Neuron (in vitro differentiated cells): ENCODE data around the gene PPP2R2C.

Experiments used
- H2AFZ ChIP-seq: one replicate; pipeline ENCODE4 v1.6.1; 2013; ENCODE audit warnings: low read depth, mild to moderate bottlenecking, inconsistent platforms, low read length, moderate library complexity
- H3K27me3 ChIP-seq: one replicate; pipeline ENCODE4 v1.6.1; 2013; ENCODE audit warnings: low read length; ENCODE audit not compliant: insufficient read depth
- H3K36me3 ChIP-seq: one replicate; pipeline ENCODE4 v1.6.1; 2013; ENCODE audit warnings: low read length; ENCODE audit not compliant: insufficient read depth
- H3K4me1 ChIP-seq: one replicate; pipeline ENCODE4 v1.6.1; 2013; ENCODE audit warnings: low read length; ENCODE audit not compliant: insufficient read depth
- H3K4me3 ChIP-seq: 2 replicates; pipeline ENCODE4 v1.5.1; 2013; ENCODE audit warnings: mild to moderate bottlenecking, low read length, moderate library complexity
- H3K9me3 ChIP-seq: one replicate; pipeline ENCODE4 v1.6.1; 2013; ENCODE audit warnings: low read length

PPP2R2C gene

DNA sequence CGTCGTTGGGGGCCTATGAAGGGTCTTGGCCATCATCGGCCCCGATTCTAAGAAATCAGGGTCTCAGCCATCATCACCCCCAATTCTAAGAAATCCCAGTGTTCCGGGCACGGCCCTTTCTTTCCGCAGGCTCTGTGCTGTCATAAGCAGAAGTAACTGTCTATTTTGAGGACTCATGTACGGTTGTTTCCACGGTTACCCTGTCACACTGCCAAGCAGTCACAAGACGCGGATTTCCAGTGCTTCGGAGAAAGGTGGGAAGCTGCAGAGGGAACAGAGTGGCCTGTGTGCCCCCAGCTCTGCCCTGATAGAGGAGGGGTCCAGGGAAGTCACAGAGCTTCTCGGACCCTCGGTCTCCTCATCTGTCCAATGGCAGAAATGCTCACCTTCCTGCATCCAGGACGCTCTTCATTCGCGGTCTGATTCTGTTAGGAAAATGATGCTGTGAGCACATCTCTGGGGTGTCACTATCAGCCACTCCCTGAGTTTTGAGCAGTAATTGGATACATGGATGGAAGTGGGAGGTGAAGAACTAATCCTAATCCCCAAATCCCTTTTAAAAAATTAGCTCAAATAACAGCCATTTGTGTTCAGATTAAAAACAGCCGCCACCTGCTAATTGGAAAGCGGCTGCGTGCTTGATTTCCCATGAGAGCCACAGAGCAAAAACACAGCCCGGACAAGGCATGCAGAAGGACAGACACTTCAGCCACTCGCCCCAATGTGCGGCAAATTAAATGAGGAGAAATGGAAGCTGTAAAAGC lies 129.7 kb downstream of the PPP2R2C start:
- no peaks in the 10 kb centered on the region for H3K9me3 ChIP-seq
- no peak overlapping the region for H3K4me3 ChIP-seq
- peaks cover 34% of the 10 kb centered on the region for H3K27me3 ChIP-seq
- H2AFZ ChIP-seq = no peak overlapping the region
- no peaks in the 10 kb centered on the region for H3K36me3 ChIP-seq
- H3K4me1 ChIP-seq = no peaks in the 10 kb centered on the region

DNA sequence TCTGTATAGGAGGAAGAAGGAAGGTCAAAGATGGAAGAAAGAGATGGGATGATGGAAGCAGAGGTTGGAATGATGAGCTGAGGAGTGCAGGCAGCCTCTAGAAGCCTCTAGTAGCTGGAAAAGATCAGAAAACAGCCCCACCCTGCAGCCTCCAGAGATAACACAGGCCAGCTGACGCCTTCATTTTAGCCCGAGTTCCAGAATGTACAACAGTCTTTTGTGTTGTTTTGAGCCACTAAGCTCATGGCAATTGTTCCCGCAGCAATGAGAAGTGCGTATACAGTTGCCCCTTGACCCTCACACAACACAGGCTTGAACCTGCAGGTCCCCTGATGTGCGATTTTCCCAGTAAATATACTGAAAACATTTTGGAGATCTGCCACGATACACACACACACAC lies 130.7 kb downstream of the PPP2R2C start:
- Histone ChIP-seq H3K9me3 (no peaks in the 10 kb centered on the region), H3K4me1 (no peaks in the 10 kb centered on the region), H3K27me3 (peaks cover 36% of the 10 kb centered on the region), H2AFZ (no peak overlapping the region), H3K36me3 (no peaks in the 10 kb centered on the region), H3K4me3 (no peak overlapping the region)

DNA sequence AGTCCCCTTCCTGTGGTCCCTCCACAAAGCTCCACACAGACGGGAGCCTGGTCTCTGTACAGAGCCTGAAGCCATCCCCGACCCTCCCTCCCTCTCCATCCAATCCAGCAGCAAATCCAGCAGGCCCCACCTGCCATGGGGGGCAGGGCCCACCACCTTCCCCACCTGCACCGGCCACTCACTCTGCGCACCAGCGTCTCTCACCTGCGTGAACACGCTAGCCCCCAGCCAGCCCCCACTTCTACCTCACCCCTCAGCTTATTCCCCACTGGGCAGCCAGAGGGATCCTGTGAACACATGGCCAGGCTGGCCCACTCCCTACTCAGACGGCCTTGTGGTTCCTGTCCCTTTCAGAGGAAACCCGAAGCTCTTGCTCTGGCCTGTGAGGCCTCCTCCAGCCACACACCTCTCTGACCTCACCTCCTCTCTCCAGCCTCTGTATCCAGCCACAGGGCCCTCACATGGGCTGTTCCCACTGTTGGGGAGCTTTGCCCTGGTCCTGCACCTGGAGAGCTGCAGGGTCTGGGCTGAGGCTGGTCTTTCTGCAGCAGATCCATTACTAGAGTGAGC lies 131.9 kb downstream of the PPP2R2C start:
- Histone ChIP-seq H3K9me3 (no peaks in the 10 kb centered on the region), H3K36me3 (no peaks in the 10 kb centered on the region), H3K4me3 (no peak overlapping the region), H3K27me3 (peaks cover 31% of the 10 kb centered on the region), H2AFZ (no peak overlapping the region), H3K4me1 (no peaks in the 10 kb centered on the region)

DNA sequence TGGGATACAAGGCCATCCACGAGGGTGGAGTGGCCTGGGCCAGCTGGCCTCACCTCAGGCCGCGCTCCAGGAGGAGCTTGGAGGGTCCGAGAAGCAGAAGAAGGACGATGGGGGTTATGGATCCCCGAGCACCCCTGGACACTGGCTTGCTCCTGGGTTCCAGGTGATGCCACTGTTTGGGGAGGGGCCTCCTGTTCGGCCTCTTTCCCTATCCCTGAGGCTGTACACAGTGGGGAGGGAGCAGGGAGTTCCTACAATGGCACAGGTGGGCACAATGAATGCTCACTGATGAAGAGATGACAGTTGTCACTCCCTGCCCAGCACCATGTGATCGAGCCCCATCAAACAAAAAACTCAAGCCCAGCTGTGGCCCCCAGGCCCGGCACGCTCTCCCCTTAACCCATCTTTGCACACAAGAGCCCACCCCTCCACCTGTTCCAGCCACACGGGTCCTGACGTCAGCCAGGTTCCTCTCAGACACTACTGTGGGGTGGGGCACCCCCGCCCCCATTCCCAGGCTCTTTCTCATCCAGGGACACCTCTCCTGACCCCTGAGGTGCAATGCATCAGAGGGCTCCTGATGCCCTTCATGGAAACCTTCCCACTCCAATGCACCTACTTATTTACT lies 132.5 kb downstream of the PPP2R2C start:
- no peaks in the 10 kb centered on the region for H3K36me3 ChIP-seq
- H3K27me3 ChIP-seq = peaks cover 28% of the 10 kb centered on the region
- no peak overlapping the region for H3K4me3 ChIP-seq
- no peak overlapping the region for H2AFZ ChIP-seq
- no peaks in the 10 kb centered on the region for H3K9me3 ChIP-seq
- no peaks in the 10 kb centered on the region for H3K4me1 ChIP-seq

DNA sequence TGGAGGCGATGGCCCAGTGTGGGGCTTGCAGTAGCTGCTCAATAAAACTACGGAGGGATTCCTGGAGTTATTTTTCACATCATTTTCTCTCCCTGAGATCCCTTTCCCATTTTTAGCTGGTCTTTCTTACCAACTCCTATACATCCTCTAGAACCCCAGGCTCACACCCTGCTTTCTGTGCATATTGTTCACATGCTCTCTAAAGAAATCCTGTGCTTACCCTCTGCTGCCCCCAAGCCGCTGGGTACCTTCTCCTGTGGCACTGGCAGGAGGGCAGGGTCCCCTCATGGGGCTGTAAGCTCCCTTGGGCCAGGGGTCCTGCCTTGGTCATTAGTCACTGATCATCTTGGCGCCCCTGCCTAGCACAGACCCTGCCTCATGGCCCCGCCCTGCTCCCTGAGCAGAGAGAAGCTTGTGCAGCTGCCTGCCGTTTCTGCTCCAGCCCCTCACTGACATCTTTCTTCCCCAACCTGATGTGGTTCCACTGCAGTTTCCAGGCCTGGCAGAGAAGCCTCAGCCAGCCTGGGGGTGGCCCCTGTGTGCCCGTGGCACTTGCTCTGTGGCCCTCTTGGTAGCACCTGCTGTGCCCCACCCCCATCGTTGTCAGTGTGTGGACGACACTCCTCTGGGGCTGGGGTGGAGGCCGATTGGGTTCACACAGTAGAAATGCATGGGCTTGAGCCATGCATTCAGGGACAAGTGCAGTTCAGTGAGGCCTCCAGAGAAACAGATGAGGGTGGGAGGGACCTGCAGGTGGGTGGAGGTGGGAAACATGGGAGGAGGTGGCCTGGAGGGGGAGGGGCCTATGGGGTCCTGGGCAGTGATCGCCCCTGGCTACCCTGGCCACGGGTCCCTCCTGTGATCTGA lies 133.2 kb downstream of the PPP2R2C start:
- H3K27me3 ChIP-seq = peaks cover 27% of the 10 kb centered on the region

DNA sequence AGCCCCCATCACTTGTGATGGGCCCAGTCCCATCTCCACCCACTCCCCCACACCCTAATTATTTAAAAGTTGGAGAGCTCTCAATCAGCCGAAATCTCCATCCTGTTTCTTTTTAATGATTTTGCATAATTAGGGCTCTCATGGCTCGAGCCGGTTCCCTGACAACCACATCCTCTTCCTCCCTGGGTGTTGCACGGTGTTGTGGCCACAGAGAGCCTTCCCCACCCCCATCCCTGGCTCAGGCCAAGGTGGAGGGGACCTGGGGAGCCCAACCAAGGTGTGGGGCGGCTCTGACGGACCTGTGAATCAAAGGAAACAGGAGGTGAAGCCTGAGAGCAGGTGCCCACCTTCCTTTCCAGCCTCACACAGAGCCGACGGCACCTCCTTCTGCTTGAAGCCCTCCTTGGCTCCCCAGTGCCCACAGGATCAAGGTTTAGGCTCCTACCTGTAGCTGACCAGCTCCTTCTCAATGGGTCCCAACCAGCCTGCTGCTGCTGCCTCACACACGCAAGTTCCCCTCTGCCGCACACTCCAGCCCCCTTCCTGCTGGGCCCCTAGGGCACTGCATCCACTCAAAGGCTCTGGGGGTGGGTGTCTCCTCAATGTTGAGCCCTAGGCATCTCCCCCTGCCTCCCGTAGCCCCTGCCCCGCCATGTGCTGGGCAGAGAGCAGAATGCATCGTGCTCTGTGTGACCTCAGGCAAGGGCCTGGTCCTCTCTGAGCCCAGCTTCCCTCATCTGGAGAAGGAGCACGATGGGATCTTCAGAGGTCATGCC lies 134.1 kb downstream of the PPP2R2C start:
- Histone ChIP-seq H3K4me3 (no peak overlapping the region), H3K9me3 (no peaks in the 10 kb centered on the region), H2AFZ (no peak overlapping the region), H3K36me3 (no peaks in the 10 kb centered on the region), H3K27me3 (peaks cover 27% of the 10 kb centered on the region), H3K4me1 (no peaks in the 10 kb centered on the region)

More for the DNA sequence above, 133.2 kb downstream of the PPP2R2C start:
- Histone ChIP-seq H3K4me1 (no peaks in the 10 kb centered on the region), H3K4me3 (no peak overlapping the region), H2AFZ (no peak overlapping the region), H3K9me3 (no peaks in the 10 kb centered on the region), H3K36me3 (no peaks in the 10 kb centered on the region)

DNA sequence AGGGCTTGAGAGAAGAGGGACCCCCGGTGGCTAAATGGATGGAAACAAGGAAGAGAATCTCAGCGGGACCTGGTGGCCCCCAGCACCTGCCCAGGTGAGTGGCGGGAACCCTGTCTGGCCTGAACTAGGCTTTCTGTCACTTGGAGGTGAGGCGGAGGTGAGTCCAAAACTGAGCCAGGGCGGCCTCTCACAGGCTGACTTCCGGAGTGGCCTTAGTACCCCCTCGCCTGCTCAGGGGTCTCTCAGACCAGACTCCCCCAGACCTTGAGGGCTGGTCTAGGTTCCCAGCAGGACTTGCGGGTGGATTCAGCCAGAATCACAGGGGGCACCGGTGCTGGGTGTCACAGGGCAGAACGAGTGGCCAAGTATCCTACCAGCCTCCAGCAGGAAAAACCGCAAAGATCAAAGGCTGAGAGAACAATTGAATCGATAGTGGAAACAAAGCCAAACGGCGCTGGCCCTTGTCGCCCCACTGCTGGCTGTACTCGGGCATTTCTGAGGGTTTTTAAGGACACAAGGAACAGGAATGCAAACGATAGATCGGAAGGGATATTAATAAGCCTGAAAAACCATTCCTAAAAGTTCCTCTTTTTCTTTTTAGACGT lies 135.0 kb downstream of the PPP2R2C start:
- Histone ChIP-seq H3K4me3 (no peak overlapping the region), H3K9me3 (no peaks in the 10 kb centered on the region), H3K36me3 (no peaks in the 10 kb centered on the region), H2AFZ (no peak overlapping the region), H3K27me3 (peaks cover 27% of the 10 kb centered on the region), H3K4me1 (no peaks in the 10 kb centered on the region)

DNA sequence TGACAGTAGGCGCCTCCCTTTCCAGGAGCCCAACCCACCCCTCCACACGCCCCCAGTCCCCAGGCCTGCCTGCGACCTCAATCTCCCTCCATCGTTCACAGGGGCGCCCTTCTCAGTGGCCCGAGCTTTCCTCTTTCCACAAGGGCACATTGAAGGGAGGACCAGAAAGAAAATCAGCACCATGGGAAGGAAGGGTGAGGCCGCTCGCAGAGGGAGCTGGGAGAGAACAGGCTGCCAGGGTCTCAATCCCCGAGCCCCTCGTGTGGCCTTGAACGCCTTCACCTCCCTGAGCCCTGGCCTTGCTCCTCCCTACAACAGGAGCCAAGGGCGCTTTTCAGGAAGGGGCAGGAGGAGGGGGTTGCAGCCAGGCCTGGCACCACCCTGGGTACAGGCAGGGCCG lies 136.2 kb downstream of the PPP2R2C start:
- Histone ChIP-seq H3K9me3 (no peaks in the 10 kb centered on the region), H2AFZ (no peak overlapping the region), H3K36me3 (no peaks in the 10 kb centered on the region), H3K4me3 (no peak overlapping the region), H3K4me1 (no peaks in the 10 kb centered on the region), H3K27me3 (peaks cover 23% of the 10 kb centered on the region)

DNA sequence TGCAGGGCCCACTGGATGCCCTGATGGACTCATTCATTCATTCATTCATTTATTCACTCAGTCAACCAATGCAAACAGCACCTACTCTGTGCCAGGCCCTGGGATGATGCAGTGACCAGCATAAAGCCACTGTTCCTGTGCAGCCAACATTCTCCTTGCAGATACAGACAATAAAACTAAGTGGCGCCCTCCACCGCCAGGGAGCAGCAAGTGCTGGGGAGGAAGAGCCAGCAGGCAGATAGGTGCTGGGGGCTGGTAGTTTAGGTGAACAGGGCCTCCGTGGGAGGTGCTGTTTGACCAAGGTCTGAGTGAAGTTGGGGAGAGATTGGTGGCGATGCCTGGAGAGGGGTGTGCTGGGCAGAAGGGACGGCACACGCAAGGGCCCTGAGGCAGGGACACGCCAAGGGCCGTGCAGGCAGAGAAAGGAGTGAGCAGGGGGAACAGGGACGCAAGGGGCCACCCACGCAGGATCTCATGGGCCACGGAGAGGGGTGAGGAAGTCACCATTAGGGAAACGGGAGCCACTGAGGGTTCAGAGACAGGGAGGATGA lies 137.3 kb downstream of the PPP2R2C start:
- Histone ChIP-seq H3K27me3 (peaks cover 23% of the 10 kb centered on the region), H3K4me3 (no peak overlapping the region), H3K36me3 (no peaks in the 10 kb centered on the region), H2AFZ (no peak overlapping the region), H3K9me3 (no peaks in the 10 kb centered on the region), H3K4me1 (no peaks in the 10 kb centered on the region)

DNA sequence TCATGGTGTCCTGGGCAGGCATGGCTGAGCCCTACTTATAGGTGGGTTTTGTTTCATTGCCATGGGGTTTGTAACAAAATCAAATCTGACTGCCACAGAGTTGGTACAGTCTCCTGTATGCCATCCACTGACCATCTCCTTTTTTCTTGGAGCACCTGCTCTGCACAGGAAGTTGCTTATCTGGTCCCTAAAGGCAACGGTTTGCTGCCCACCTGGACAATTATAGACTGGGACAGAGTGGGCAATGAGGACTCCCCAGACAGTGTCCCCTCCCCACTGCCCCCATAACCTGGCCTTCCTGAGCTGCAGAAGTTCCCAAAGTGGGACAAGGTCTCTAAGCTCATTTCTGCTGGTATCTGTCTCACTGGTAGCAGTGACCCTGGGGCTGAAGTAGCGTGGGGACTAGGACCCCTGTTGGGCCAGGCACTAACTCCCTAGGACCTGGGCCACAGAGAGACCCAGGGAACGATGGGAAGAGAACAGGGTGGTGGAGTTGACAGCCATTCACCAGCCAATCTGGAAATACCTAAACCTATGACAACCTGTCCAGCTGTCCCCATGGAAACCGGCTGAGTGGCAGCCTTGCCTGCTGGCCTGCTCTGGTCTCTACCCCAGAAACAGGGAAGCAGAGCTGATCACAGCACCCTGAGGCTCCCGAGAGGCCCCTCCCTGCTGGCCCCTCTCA lies 138.1 kb downstream of the PPP2R2C start:
- H3K36me3 ChIP-seq = no peaks in the 10 kb centered on the region
- no peak overlapping the region for H3K4me3 ChIP-seq
- no peak overlapping the region for H2AFZ ChIP-seq
- H3K4me1 ChIP-seq = no peaks in the 10 kb centered on the region
- peaks cover 28% of the 10 kb centered on the region for H3K27me3 ChIP-seq
- H3K9me3 ChIP-seq = no peaks in the 10 kb centered on the region

DNA sequence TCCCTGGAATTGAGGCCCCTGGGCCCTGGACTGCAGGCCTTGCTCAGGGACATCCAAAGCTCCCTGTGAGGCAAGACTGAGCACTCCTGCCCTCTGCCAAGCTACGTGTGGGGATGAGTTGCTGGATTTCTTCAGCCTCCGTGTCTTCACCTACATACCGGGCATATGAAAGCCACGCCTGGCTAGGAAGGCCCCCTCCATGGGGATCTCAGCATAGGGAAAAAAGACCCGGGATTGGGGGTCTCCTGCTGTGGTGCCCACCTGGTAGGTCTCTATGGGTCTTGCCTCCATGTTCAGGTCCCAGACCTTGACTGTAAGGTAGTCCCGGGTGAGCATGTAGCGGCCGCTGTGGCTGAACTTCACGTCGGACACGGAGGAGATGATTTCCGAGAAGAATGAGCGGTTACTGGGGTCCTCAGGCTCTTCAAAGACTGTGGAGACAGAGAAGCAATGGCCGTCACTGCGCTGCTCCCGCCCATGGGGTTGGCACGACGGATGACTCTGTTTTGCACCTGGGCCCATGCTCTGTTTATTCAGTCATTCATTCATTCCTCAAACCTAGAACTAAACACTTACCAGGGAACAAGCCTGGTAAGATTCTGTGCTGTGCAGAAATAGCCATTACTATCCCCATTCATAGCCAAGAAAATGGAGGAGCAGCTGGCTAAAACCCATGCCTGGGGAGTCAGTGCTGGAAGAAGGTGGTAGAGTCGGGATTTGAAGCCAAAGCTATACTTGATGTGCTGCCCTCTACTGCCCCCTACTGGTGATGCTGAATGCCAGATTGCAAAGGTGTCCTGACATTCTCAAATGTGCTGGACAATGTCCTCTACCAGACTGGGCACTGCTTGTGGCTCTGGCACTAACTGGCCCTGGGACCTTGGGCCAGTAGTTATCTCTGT lies 138.9 kb downstream of the PPP2R2C start:
- Histone ChIP-seq H3K36me3 (no peaks in the 10 kb centered on the region), H3K27me3 (peaks cover 29% of the 10 kb centered on the region), H2AFZ (no peak overlapping the region), H3K4me1 (no peaks in the 10 kb centered on the region), H3K4me3 (no peak overlapping the region), H3K9me3 (no peaks in the 10 kb centered on the region)
